ENCODE data around the gene AFF4. TPM values are rescaled to one million over a fixed set of nuclear protein-coding genes. Genes with fewer than 3 reads are reported as not detected.
A peak's percentile ranks its signal among the peaks of the same experiment; 100 is the strongest.

The AFF4 gene
- total and polyA plus RNA-seq, 9 of the 15 experiments (the other 6 are each of a cell fraction or from before 2014, with no cell fraction given) = 1.7 to 25.8 (median 17.9) TPM

DNA sequence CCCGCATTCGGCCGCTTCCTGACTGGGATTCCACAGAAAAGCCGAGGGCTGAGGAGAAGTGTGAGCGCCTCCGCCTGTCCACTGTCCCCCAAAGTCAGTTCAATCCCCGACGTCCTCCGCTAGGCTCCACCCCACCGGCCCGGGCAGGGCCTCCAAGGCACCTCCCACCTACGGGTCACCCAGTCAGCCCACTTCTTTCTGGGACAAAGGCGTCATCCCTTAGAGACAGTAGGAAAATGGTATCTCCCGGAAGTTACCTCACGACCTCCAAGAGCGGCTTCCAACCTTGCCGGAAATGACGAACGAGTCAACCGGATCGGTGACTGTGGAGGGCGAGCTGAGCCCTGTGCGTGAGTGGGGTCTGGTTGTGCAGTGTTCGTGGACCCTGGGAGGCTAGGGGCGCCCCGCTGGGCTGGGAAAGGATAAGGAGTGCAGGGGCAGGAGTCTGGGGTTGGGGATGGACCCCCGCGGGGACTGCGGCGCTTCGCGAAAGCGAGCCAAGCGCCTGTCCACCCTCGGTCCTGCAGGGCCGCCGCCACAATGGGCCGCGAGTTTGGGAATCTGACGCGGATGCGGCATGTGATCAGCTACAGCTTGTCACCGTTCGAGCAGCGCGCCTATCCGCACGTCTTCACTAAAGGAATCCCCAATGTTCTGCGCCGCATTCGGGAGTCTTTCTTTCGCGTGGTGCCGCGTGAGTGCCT, 96.9 kb downstream of the AFF4 start, which contains the start of the genes GDF9 and UQCRQ (continued):
- TF ChIP-seq YBX1 (IDR thresholded peaks at IDR 0.05) (no peak), HMG20B (CRISPR knock-in tag; IDR thresholded peaks at IDR 0.05) (no peak), STAG1 (CRISPR knock-in tag; IDR thresholded peaks at IDR 0.05; ENCODE audit: borderline replicate concordance) (peak; percentile 34; the same call in 1 of the 2 replicates), POLR2B (IDR thresholded peaks at IDR 0.05; ENCODE audit: low read depth, partially characterized antibody) (peak; percentile 96), TCF7L2 (IDR thresholded peaks at IDR 0.05; ENCODE audit: low read depth, low read length) (peak; percentile 98), CBX1 (IDR thresholded peaks at IDR 0.05; ENCODE audit: low read depth) (peak; percentile 86; the same call in 1 of the 2 replicates), TSC22D4 (tag; IDR thresholded peaks at IDR 0.05) (no peak), MXI1 (IDR thresholded peaks at IDR 0.05; ENCODE audit: low read depth, low read length) (0 out of 2 replicates have a peak, but pooled peaks have one; percentile 10), TCF7 (IDR thresholded peaks at IDR 0.05; ENCODE audit: borderline replicate concordance) (0 out of 2 replicates have a peak, but pooled peaks have one; percentile 4), ZNF324 (CRISPR knock-in tag; IDR thresholded peaks at IDR 0.05) (no peak), ARID1B (IDR thresholded peaks at IDR 0.05) (peak; percentile 47; the same call in 1 of the 2 replicates), HEY1 (CRISPR knock-in tag; IDR thresholded peaks at IDR 0.05; ENCODE audit: borderline replicate concordance) (no peak), JUN (IDR thresholded peaks at IDR 0.05; ENCODE audit: borderline replicate concordance, low read depth, low read length) (peak; percentile 73; the same call in 1 of the 2 replicates), JUN (CRISPR knock-in tag; IDR thresholded peaks at IDR 0.05; ENCODE audit: borderline replicate concordance) (peak; percentile 22; the same call in 1 of the 2 replicates), ZHX1 (conservative IDR thresholded peaks at IDR 0.05; ENCODE audit: low read length) (no peak), CGGBP1 (CRISPR knock-in tag; IDR thresholded peaks at IDR 0.05) (no peak), ZC3H4 (CRISPR knock-in tag; IDR thresholded peaks at IDR 0.05; ENCODE audit: borderline replicate concordance) (peak; percentile 89; the same call in 1 of the 2 replicates), ZNF398 (CRISPR knock-in tag; IDR thresholded peaks at IDR 0.05) (no peak), MAFF (IDR thresholded peaks at IDR 0.05; ENCODE audit: low read length) (peak; percentile 33; the same call in 1 of the 2 replicates), HDAC2 (IDR thresholded peaks at IDR 0.05) (peak; percentile 36; the same call in 1 of the 2 replicates)
- TF ChIP-seq, protein P1, sequence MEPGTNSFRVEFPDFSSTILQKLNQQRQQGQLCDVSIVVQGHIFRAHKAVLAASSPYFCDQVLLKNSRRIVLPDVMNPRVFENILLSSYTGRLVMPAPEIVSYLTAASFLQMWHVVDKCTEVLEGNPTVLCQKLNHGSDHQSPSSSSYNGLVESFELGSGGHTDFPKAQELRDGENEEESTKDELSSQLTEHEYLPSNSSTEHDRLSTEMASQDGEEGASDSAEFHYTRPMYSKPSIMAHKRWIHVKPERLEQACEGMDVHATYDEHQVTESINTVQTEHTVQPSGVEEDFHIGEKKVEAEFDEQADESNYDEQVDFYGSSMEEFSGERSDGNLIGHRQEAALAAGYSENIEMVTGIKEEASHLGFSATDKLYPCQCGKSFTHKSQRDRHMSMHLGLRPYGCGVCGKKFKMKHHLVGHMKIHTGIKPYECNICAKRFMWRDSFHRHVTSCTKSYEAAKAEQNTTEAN (CRISPR knock-in tag; IDR thresholded peaks at IDR 0.05) = no peak
- TF ChIP-seq, protein P2, sequence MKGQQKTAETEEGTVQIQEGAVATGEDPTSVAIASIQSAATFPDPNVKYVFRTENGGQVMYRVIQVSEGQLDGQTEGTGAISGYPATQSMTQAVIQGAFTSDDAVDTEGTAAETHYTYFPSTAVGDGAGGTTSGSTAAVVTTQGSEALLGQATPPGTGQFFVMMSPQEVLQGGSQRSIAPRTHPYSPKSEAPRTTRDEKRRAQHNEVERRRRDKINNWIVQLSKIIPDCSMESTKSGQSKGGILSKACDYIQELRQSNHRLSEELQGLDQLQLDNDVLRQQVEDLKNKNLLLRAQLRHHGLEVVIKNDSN (CRISPR knock-in tag; IDR thresholded peaks at IDR 0.05) = peak; percentile 70

All from K562 (cell line).